Naive thymus-derived CD4-positive, alpha-beta T cell (primary cell): ENCODE data around the gene COL5A3. TPM values are rescaled to one million over a fixed set of nuclear protein-coding genes. Genes with fewer than 3 reads are reported as not detected.

ENCODE experiments used
- ATAC-seq: fragments of 150-1000 bp; cut with Tn5 transposase; 2 replicates; pipeline ENCODE4 v1.10.0; 2021; ENCODE audit warnings: mild to moderate bottlenecking, moderate library complexity
- CTCF ChIA-PET: fragments of 350-600 bp; sonication (Branson Sonifier 250); formaldehyde crosslinking; loops from one replicate; lab custom pipeline; 2021; ENCODE audit warnings: antibody characterized with exemption; lab: Charles Lee
- POLR2A ChIA-PET: fragments of 350-600 bp; sonication (Branson Sonifier 250); formaldehyde crosslinking; loops from one replicate; lab custom pipeline; 2021; ENCODE audit warnings: antibody characterized with exemption, inconsistent platforms; lab: Charles Lee
- DNase-seq, 9 donors: peaks; one replicate each; pipeline versions ENCODE4 v3.0.0 to v3.0.0-alpha.2; 2020 to 2022; ENCODE audit warnings: mixed read lengths in 1 of 9
- H3K27ac ChIP-seq: one replicate; pipeline ENCODE4 v1.7.0; 2013; ENCODE audit warnings: mild to moderate bottlenecking, low read depth, low read length, moderate library complexity
- H3K27me3 ChIP-seq, 2 donors: one replicate each; pipeline ENCODE4 v1.7.0; 2013; ENCODE audit warnings: low read length in 2 of 2, mild to moderate bottlenecking in 2 of 2, moderate library complexity in 2 of 2; ENCODE audit not compliant: control insufficient read depth in 2 of 2, insufficient read depth in 2 of 2
- H3K36me3 ChIP-seq, 3 experiments: 1 replicate in 2 of 3; 2 replicates in 1 of 3; pipeline ENCODE4 v1.7.0; 2013; ENCODE audit warnings: low read length in 3 of 3, mild to moderate bottlenecking in 3 of 3, moderate library complexity in 1 of 3; ENCODE audit not compliant: insufficient read depth in 3 of 3, control insufficient read depth in 2 of 3
- H3K4me1 ChIP-seq, 2 donors: one replicate each; pipeline ENCODE4 v1.7.0; 2013; ENCODE audit warnings: low read length in 2 of 2, mild to moderate bottlenecking in 2 of 2, moderate library complexity in 1 of 2; ENCODE audit not compliant: control insufficient read depth in 2 of 2, insufficient read depth in 2 of 2
- H3K4me3 ChIP-seq: 2 replicates; pipeline ENCODE4 v1.7.0; 2013; ENCODE audit warnings: mild to moderate bottlenecking, low read length
- H3K9me3 ChIP-seq, 3 experiments: 1 replicate in 2 of 3; 2 replicates in 1 of 3; pipeline ENCODE4 v1.7.0; 2013; ENCODE audit warnings: low read length in 3 of 3; ENCODE audit not compliant: control insufficient read depth in 2 of 3
- H3K27ac Mint-ChIP-seq, 9 donors: one replicate each; pipeline ENCODE4 v1.8.0; 2020 to 2022; ENCODE audit warnings: mixed read lengths in 9 of 9, mild to moderate bottlenecking in 8 of 9, moderate library complexity in 5 of 9, inconsistent platforms in 2 of 9
- H3K27me3 Mint-ChIP-seq, 5 donors: one replicate each; pipeline ENCODE4 v1.8.0; 2021 to 2022; ENCODE audit warnings: mixed read lengths in 5 of 5, mild to moderate bottlenecking in 1 of 5
- H3K36me3 Mint-ChIP-seq, 5 donors: one replicate each; pipeline ENCODE4 v1.8.0; 2020 to 2022; ENCODE audit warnings: mixed read lengths in 5 of 5, mild to moderate bottlenecking in 3 of 5, inconsistent platforms in 1 of 5
- H3K4me1 Mint-ChIP-seq, 7 donors: one replicate each; pipeline ENCODE4 v1.8.0; 2020 to 2022; ENCODE audit warnings: mixed read lengths in 7 of 7, mild to moderate bottlenecking in 3 of 7, inconsistent platforms in 1 of 7
- H3K4me3 Mint-ChIP-seq, 10 donors: one replicate each; pipeline ENCODE4 v1.8.0; 2020 to 2022; ENCODE audit warnings: mild to moderate bottlenecking in 10 of 10, mixed read lengths in 10 of 10, moderate library complexity in 6 of 10, inconsistent platforms in 2 of 10
- H3K9me3 Mint-ChIP-seq, 11 donors: one replicate each; pipeline ENCODE4 v1.8.0; 2020 to 2022; ENCODE audit warnings: mixed read lengths in 11 of 11, mild to moderate bottlenecking in 4 of 11, inconsistent platforms in 1 of 11, moderate library complexity in 1 of 11
- intact Hi-C, 2 donors: fragments of 100-400 bp; cut with micrococcal nuclease; formaldehyde crosslinking; loops; one replicate each; pipeline ENCODE4 v1.15.1; 2023
- polyA plus RNA-seq, 2 donors: library from polyadenylated mRNA; unstranded; fragments of 300-500 nt; fragmentation: Illumina TruSeq; gene quantifications; one replicate each; pipeline ENCODE4 v1.2.3, GENCODE V29; 2021
- total RNA-seq, 6 experiments: library from RNA in 5 of 6; stranded (reverse) in 5 of 6; gene quantifications; 1 replicate in 5 of 6; 2 replicates in 1 of 6; pipeline ENCODE4 v1.2.3 and lab custom pipeline; 2021 to 2026

COL5A3 gene
- total and polyA plus RNA-seq, 7 experiments from 2014 or later, result 0.05 to 1.9 (median 0.09) TPM; not detected in 3

- ATAC-seq (no peak), DNase-seq (no peak)
- Histone ChIP-seq H3K27me3 (peaks cover 0 to 19% of the 10 kb centered on the region in 2 donors), H3K9me3 (no peaks in the 10 kb centered on the region), H3K36me3 (no peaks in the 10 kb centered on the region), H3K4me1 (peaks cover 0 to 3% of the 10 kb centered on the region in 2 donors), H3K4me3 (no peak overlapping the region), H3K27ac (no peak overlapping the region)
- H3K27me3 Mint-ChIP-seq, result peaks cover 42 to 74% (median 61%) of the 10 kb centered on the region in 5 donors
- peaks cover 0 to 8% (median 3%) of the 10 kb centered on the region in 5 donors for H3K36me3 Mint-ChIP-seq
- H3K9me3 Mint-ChIP-seq, result peaks cover 0 to 10% (median 4%) of the 10 kb centered on the region in 11 donors
- ChIA-PET POLR2A (no interaction called here), CTCF (no interaction called here)
- H3K27ac Mint-ChIP-seq, result peak overlapping the region in 1 of 9 donors; percentile 9
- H3K4me1 Mint-ChIP-seq, result peaks cover 6 to 30% (median 19%) of the 10 kb centered on the region in 7 donors
- intact Hi-C loops, result no loop called here
- H3K4me3 Mint-ChIP-seq, result no peak overlapping the region
These were observed 2.7 kb downstream of the COL5A3 start for GRCh38 chr19:10007371-10008183.

- DNase-seq (no peak), ATAC-seq (no peak)
- Mint-ChIP-seq H3K4me3 (no peak overlapping the region), H3K9me3 (peaks cover 0 to 10% (median 4%) of the 10 kb centered on the region in 11 donors), H3K27me3 (peaks cover 37 to 71% (median 61%) of the 10 kb centered on the region in 5 donors), H3K27ac (peak overlapping the region in 1 of 9 donors; percentile 6), H3K4me1 (peaks cover 6 to 30% (median 19%) of the 10 kb centered on the region in 7 donors), H3K36me3 (peaks cover 0 to 5% (median 3%) of the 10 kb centered on the region in 5 donors)
- ChIA-PET CTCF (no interaction called here), POLR2A (no interaction called here)
- Histone ChIP-seq H3K36me3 (no peaks in the 10 kb centered on the region), H3K27me3 (peaks cover 0 to 19% of the 10 kb centered on the region in 2 donors), H3K9me3 (no peaks in the 10 kb centered on the region), H3K27ac (no peak overlapping the region), H3K4me1 (peaks cover 0 to 3% of the 10 kb centered on the region in 2 donors), H3K4me3 (no peak overlapping the region)
- intact Hi-C loops, result no loop called here
These were observed 3.5 kb downstream of the COL5A3 start for GRCh38 chr19:10006752-10007323.

- H3K36me3 Mint-ChIP-seq, result peaks cover 0 to 5% (median 3%) of the 10 kb centered on the region in 5 donors
- H3K27ac Mint-ChIP-seq, result peak overlapping the region in 1 of 9 donors; percentile 6
- H3K27me3 Mint-ChIP-seq, result peaks cover 32 to 67% (median 61%) of the 10 kb centered on the region in 5 donors
- no peak overlapping the region for H3K27ac ChIP-seq
- no peak for DNase-seq
- H3K4me1 ChIP-seq, result peaks cover 0 to 3% of the 10 kb centered on the region in 2 donors
- H3K9me3 ChIP-seq, result no peaks in the 10 kb centered on the region
- no peak overlapping the region for H3K4me3 Mint-ChIP-seq
- no peak overlapping the region for H3K4me3 ChIP-seq
- intact Hi-C loops, result no loop called here
- H3K36me3 ChIP-seq, result no peaks in the 10 kb centered on the region
- H3K4me1 Mint-ChIP-seq, result peaks cover 6 to 30% (median 17%) of the 10 kb centered on the region in 7 donors
- H3K27me3 ChIP-seq, result peaks cover 0 to 18% of the 10 kb centered on the region in 2 donors
- POLR2A ChIA-PET, result no interaction called here
- ATAC-seq, result no peak
- peaks cover 0 to 10% (median 4%) of the 10 kb centered on the region in 11 donors for H3K9me3 Mint-ChIP-seq
- CTCF ChIA-PET, result no interaction called here
These were observed 4.0 kb downstream of the COL5A3 start for GRCh38 chr19:10006335-10006708.

- Mint-ChIP-seq H3K36me3 (peaks cover 0 to 5% (median 3%) of the 10 kb centered on the region in 5 donors), H3K27me3 (peaks cover 27 to 64% (median 55%) of the 10 kb centered on the region in 5 donors), H3K4me1 (peaks cover 6 to 28% (median 14%) of the 10 kb centered on the region in 7 donors), H3K9me3 (peaks cover 0 to 10% (median 4%) of the 10 kb centered on the region in 11 donors), H3K27ac (no peak overlapping the region), H3K4me3 (no peak overlapping the region)
- intact Hi-C loops, result no loop called here
- H3K27me3 ChIP-seq, result peaks cover 0 to 15% of the 10 kb centered on the region in 2 donors
- ATAC-seq, result no peak
- H3K4me1 ChIP-seq, result peaks cover 0 to 3% of the 10 kb centered on the region in 2 donors
- no peak overlapping the region for H3K4me3 ChIP-seq
- POLR2A ChIA-PET, result no interaction called here
- H3K9me3 ChIP-seq, result no peaks in the 10 kb centered on the region
- no peak for DNase-seq
- H3K27ac ChIP-seq, result no peak overlapping the region
- no peaks in the 10 kb centered on the region for H3K36me3 ChIP-seq
- CTCF ChIA-PET, result no interaction called here
These were observed 4.5 kb downstream of the COL5A3 start for GRCh38 chr19:10005632-10006334.

- Histone ChIP-seq H3K36me3 (no peaks in the 10 kb centered on the region), H3K9me3 (no peaks in the 10 kb centered on the region), H3K4me1 (peaks cover 0 to 3% of the 10 kb centered on the region in 2 donors), H3K27me3 (peaks cover 0 to 12% of the 10 kb centered on the region in 2 donors), H3K4me3 (no peak overlapping the region), H3K27ac (no peak overlapping the region)
- peaks cover 0 to 10% (median under 1%) of the 10 kb centered on the region in 11 donors for H3K9me3 Mint-ChIP-seq
- DNase-seq, result no peak
- no peak overlapping the region for H3K4me3 Mint-ChIP-seq
- POLR2A ChIA-PET, result interaction anchor here (0.6 kb wide), 1 partner anchor 817 kb away, joined by 4 read pairs; no protein-coding TSS in a partner anchor
- peaks cover 6 to 29% (median 13%) of the 10 kb centered on the region in 7 donors for H3K4me1 Mint-ChIP-seq
- intact Hi-C loops, result loop anchor here in 1 of 2 donors (5.0 kb wide), 2 partner anchors 157 to 867 kb away; no protein-coding TSS in a partner anchor
- H3K27ac Mint-ChIP-seq, result peak overlapping the region in 1 of 9 donors; percentile 4
- ATAC-seq, result no peak
- H3K36me3 Mint-ChIP-seq, result peaks cover 0 to 1% (median under 1%) of the 10 kb centered on the region in 5 donors
- CTCF ChIA-PET, result no interaction called here
- peaks cover 29 to 66% (median 58%) of the 10 kb centered on the region in 5 donors for H3K27me3 Mint-ChIP-seq
These were observed 5.7 kb downstream of the COL5A3 start for GRCh38 chr19:10004617-10005016.

GRCh38 chr19:10003271-10003670 lies 7.0 kb downstream of the COL5A3 start:
- Histone ChIP-seq H3K9me3 (no peaks in the 10 kb centered on the region), H3K4me3 (no peak overlapping the region), H3K4me1 (peaks cover 0 to 3% of the 10 kb centered on the region in 2 donors), H3K27me3 (peaks cover 0 to 4% of the 10 kb centered on the region in 2 donors), H3K36me3 (no peaks in the 10 kb centered on the region), H3K27ac (no peak overlapping the region)
- no peak overlapping the region for H3K27ac Mint-ChIP-seq
- ChIA-PET POLR2A (no interaction called here), CTCF (no interaction called here)
- peaks cover 0 to 22% (median 7%) of the 10 kb centered on the region in 7 donors for H3K4me1 Mint-ChIP-seq
- H3K27me3 Mint-ChIP-seq, result peaks cover 20 to 60% (median 55%) of the 10 kb centered on the region in 5 donors
- peaks cover 0 to 7% (median 0%) of the 10 kb centered on the region in 11 donors for H3K9me3 Mint-ChIP-seq
- no peak overlapping the region for H3K4me3 Mint-ChIP-seq
- DNase-seq (no peak), ATAC-seq (no peak)
- intact Hi-C loops, result loop anchor here in 1 of 2 donors (5.0 kb wide), 2 partner anchors 156 to 866 kb away; no protein-coding TSS in a partner anchor
- H3K36me3 Mint-ChIP-seq, result no peaks in the 10 kb centered on the region
